Large intestine (tissue), 3 donors: ENCODE results near the gene YPEL2. TPM values are rescaled to one million over a fixed set of nuclear protein-coding genes. Genes with fewer than 3 reads are reported as not detected.

ENCODE experiments used
- DNase-seq, 2 donors: peaks; one replicate each; pipeline versions ENCODE4 v3.0.0 to v3.0.0-alpha.2; 2013
- H3K27ac ChIP-seq: one replicate; pipeline ENCODE4 v1.5.1; 2013; ENCODE audit warnings: low read length
- H3K27me3 ChIP-seq: 2 replicates; pipeline ENCODE4 v1.6.1; 2013; ENCODE audit warnings: low read length; ENCODE audit not compliant: control insufficient read depth, insufficient read depth
- H3K36me3 ChIP-seq: 2 replicates; pipeline ENCODE4 v1.6.1; 2013; ENCODE audit warnings: low read length; ENCODE audit not compliant: control insufficient read depth, insufficient read depth
- H3K4me1 ChIP-seq: one replicate; pipeline ENCODE4 v1.6.1; 2013; ENCODE audit warnings: low read length; ENCODE audit not compliant: control insufficient read depth, insufficient read depth
- H3K4me3 ChIP-seq: one replicate; pipeline ENCODE4 v1.5.1; 2013; ENCODE audit warnings: low read length
- H3K9me3 ChIP-seq: one replicate; pipeline ENCODE4 v1.6.1; 2013; ENCODE audit warnings: mild to moderate bottlenecking, low read depth, low read length, moderate library complexity; ENCODE audit not compliant: control insufficient read depth
- WGBS: methylation state at CpG from one replicate; pipeline ENCODE4 v1.1.5; 2013; ENCODE audit warnings: low lambda C conversion rate; ENCODE audit not compliant: insufficient coverage; 5-methylcytosine and 5-hydroxymethylcytosine counted together
- polyA plus RNA-seq: library from polyadenylated mRNA; unstranded; fragments of 120-200 nt; gene quantifications from one replicate; pipeline ENCODE4 v1.2.1, GENCODE V29; 2013

The YPEL2 gene
- polyA plus RNA-seq, 1 donor: 15.3 TPM

GRCh38 chr17:59441464-59442096 is 110.1 kb downstream of the YPEL2 start:
- 100% methylated on average over 1 of the region's 7 CpGs for WGBS
- no peak overlapping the region for H3K27ac ChIP-seq
- H3K4me1 ChIP-seq: peaks cover 3% of the 10 kb centered on the region
- H3K9me3 ChIP-seq: no peaks in the 10 kb centered on the region
- H3K27me3 ChIP-seq: no peaks in the 10 kb centered on the region
- no peak overlapping the region for H3K4me3 ChIP-seq
- no peak for DNase-seq
- no peaks in the 10 kb centered on the region for H3K36me3 ChIP-seq

- Histone ChIP-seq H3K4me1 (peaks cover 3% of the 10 kb centered on the region), H3K36me3 (no peaks in the 10 kb centered on the region), H3K27me3 (no peaks in the 10 kb centered on the region), H3K27ac (no peak overlapping the region), H3K4me3 (no peak overlapping the region), H3K9me3 (no peaks in the 10 kb centered on the region)
- no CpG with 5 or more reads among the region's 4 CpGs for WGBS
- no peak for DNase-seq
Measured at GRCh38 chr17:59443106-59443505, 111.7 kb downstream of the YPEL2 start.

Other genes with a start within 250 kb of the YPEL2 start
- gene TRIM37, start 224.8 kb upstream of the YPEL2 start, polyA plus RNA-seq: 13.9 TPM
- gene SKA2, start 176.5 kb upstream of the YPEL2 start, polyA plus RNA-seq: 34.8 TPM
- 11.9 TPM for gene PRR11, start 175.9 kb upstream of the YPEL2 start, polyA plus RNA-seq
- gene SMG8, start 121.6 kb upstream of the YPEL2 start, polyA plus RNA-seq: 13.7 TPM
- gene GDPD1, start 111.1 kb upstream of the YPEL2 start, polyA plus RNA-seq: 3.6 TPM
- gene DHX40, start 234.0 kb downstream of the YPEL2 start, polyA plus RNA-seq: 31.5 TPM